GM12878 (cell line): ENCODE measurements around the gene ARHGAP21. TPM values are rescaled to one million over a fixed set of nuclear protein-coding genes. Genes with fewer than 3 reads are reported as not detected.

ENCODE experiments used
- BACH1 ChIP-seq: fragments of 450-650 bp; IDR thresholded peaks from 2 replicates; pipeline ENCODE4 v1.6.1; 2017; ENCODE audit warnings: mild to moderate bottlenecking, borderline replicate concordance
- BCL11A ChIP-seq: IDR thresholded peaks from 2 replicates; pipeline ENCODE4 v1.6.1; 2011; ENCODE audit warnings: low read depth, low read length
- ETV6 ChIP-seq, 2 experiments: fragments of 450-650 bp in 1 of 2; IDR thresholded peaks in 1 of 2; conservative IDR thresholded peaks in 1 of 2; 2 replicates each; pipeline ENCODE4 v1.6.1; 2014; ENCODE audit warnings: antibody characterized with exemption in 1 of 2, borderline replicate concordance in 1 of 2, low read depth in 1 of 2, mild to moderate bottlenecking in 1 of 2, moderate library complexity in 1 of 2
- FOXM1 ChIP-seq: IDR thresholded peaks from 2 replicates; pipeline ENCODE4 v1.6.1; 2012; ENCODE audit warnings: low read depth, mild to moderate bottlenecking, inconsistent platforms, low read length, moderate library complexity
- IRF4 ChIP-seq: IDR thresholded peaks from 2 replicates; pipeline ENCODE4 v1.6.1; 2011; ENCODE audit warnings: low read depth, low read length
- MAX ChIP-seq: IDR thresholded peaks from 2 replicates; pipeline ENCODE4 v1.6.1; 2012; ENCODE audit warnings: low read depth, low read length, improper control_type of control experiment
- MEF2A ChIP-seq: IDR thresholded peaks from 2 replicates; pipeline ENCODE4 v1.6.1; 2011; ENCODE audit warnings: low read depth, mild to moderate bottlenecking, low read length, moderate library complexity; ENCODE audit not compliant: insufficient read depth
- MLLT1 ChIP-seq: fragments of 450-650 bp; IDR thresholded peaks from 2 replicates; pipeline ENCODE4 v1.6.1; 2016; ENCODE audit warnings: mild to moderate bottlenecking
- MXI1 ChIP-seq: fragments of 150-350 bp; IDR thresholded peaks from 2 replicates; pipeline ENCODE4 v1.6.1; 2011; ENCODE audit warnings: low read depth, mild to moderate bottlenecking, inconsistent platforms, low read length, improper control_type of control experiment
- NFIC ChIP-seq: IDR thresholded peaks from 2 replicates; pipeline ENCODE4 v1.6.1; 2012; ENCODE audit warnings: low read depth, mild to moderate bottlenecking, inconsistent platforms, low read length, moderate library complexity
- PBX3 ChIP-seq: IDR thresholded peaks from 2 replicates; pipeline ENCODE4 v1.6.1; 2011; ENCODE audit warnings: mild to moderate bottlenecking, low read depth, low read length, moderate library complexity; ENCODE audit not compliant: insufficient replicate concordance
- POU2F2 ChIP-seq: IDR thresholded peaks from 3 replicates; pipeline ENCODE4 v1.6.1; 2011; ENCODE audit warnings: low read depth, mild to moderate bottlenecking, low read length, borderline replicate concordance
- RBBP5 ChIP-seq: fragments of 200-600 bp; sonication (generic); conservative IDR thresholded peaks from 2 replicates; pipeline ENCODE4 v1.6.1; 2016
- RELA ChIP-seq: fragments of 450-650 bp; IDR thresholded peaks from 2 replicates; pipeline ENCODE4 v1.8.0; 2014; ENCODE audit warnings: borderline replicate concordance; ENCODE audit not compliant: partially characterized antibody
- RUNX3 ChIP-seq: IDR thresholded peaks from 2 replicates; pipeline ENCODE4 v1.6.1; 2012; ENCODE audit warnings: low read length, inconsistent platforms
- SIN3A ChIP-seq: IDR thresholded peaks from 2 replicates; pipeline ENCODE4 v1.6.1; 2012; ENCODE audit warnings: low read depth, low read length, improper control_type of control experiment
- YBX1 ChIP-seq: fragments of 450-650 bp; IDR thresholded peaks from 2 replicates; pipeline ENCODE4 v1.6.1; 2016; ENCODE audit warnings: antibody characterized with exemption
- polyA plus RNA-seq, 11 experiments: library from polyadenylated mRNA; depleted of rRNA in 4 of 11; unstranded in 6 of 11; stranded (reverse) in 5 of 11; fragments of >200 nt; fragmentation: Nextera tagmentation in 4 of 11; fragmentation: Illumina TruSeq in 1 of 11; extraction: Ambion mirVana in 4 of 11; extraction: Trizol in 1 of 11; gene quantifications; 1 replicate in 1 of 11; 2 replicates in 10 of 11; pipeline versions ENCODE4 v1.2.1 to v1.2.3, GENCODE V29; 2011 to 2016; ENCODE audit warnings: inconsistent platforms in 2 of 11, missing spikeins in 2 of 11, low read depth in 1 of 11
- total RNA-seq, 4 experiments: library from RNA; depleted of rRNA in 3 of 4; stranded (reverse); fragments of >200 nt in 3 of 4; fragmentation: Illumina TruSeq in 1 of 4; extraction: Trizol in 1 of 4; gene quantifications; 2 replicates each; pipeline versions ENCODE4 v1.2.1 to v1.2.3, GENCODE V29; 2013 to 2021
- TF ChIP-seq, protein P1 (sequence below): IDR thresholded peaks from 2 replicates; pipeline ENCODE4 v1.6.1; 2011; ENCODE audit warnings: borderline replicate concordance, low read depth, mild to moderate bottlenecking, moderate library complexity, low read length; ENCODE audit not compliant: insufficient read depth, poor library complexity, severe bottlenecking
- TF ChIP-seq, protein P2 (sequence below): fragments of 450-650 bp; IDR thresholded peaks from 2 replicates; pipeline ENCODE4 v1.6.1; 2016; ENCODE audit warnings: mild to moderate bottlenecking
- TF ChIP-seq, protein P3 (sequence below): fragments of 150-350 bp; IDR thresholded peaks from 2 replicates; pipeline ENCODE4 v1.6.1; 2016; ENCODE audit warnings: low read depth, low read length

ARHGAP21 gene
- total and polyA plus RNA-seq, 10 of the 15 experiments (the other 5 are each of a cell fraction or from before 2014, with no cell fraction given): 11.7 to 103 (median 37.6) TPM

DNA sequence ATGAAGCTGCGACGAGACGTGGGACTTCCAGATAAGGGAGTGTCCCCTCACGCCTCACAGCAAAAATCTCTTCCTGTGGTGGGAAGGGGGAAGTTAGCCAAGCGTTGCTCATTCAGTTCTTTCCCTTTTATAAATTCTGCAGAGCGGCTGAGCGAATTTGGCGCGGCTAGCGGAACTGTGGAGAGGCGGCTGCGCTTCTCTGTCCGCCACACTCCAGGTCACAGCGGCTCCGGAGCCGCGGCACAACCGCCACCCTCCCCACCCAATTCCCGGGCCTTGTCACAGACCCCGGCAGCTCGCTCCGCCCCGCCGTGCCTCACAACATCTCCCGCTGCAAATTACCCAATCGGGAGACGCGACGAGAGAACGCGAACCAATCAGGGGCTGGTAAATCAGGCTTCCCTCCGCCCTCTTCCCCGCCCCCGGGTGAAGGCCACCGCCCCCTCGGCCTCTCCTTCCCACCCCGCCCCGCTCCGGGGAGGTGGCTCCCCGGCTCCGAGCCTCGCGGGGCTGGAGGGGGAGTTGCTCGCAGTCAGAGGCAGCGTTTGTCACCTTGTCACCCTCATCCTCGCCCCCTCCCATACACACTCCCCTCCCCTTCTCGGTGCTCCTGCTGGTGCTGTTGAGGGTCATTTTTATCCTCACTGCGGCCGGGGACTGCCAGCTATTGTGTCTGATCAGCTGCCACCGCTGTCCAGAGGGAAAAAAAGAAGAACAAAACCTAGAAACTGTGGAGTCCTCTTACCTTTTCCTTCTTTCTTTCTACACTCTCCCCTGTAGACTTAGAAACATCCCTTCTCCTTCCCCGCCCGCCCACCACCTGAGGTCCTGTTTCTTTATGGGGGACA is 918 bp upstream of the ARHGAP21 start (continued):
- TF ChIP-seq MLLT1: peak; percentile 76; the same call in 1 of the 2 replicates
- TF ChIP-seq NFIC: no peak
- TF ChIP-seq, protein P1, sequence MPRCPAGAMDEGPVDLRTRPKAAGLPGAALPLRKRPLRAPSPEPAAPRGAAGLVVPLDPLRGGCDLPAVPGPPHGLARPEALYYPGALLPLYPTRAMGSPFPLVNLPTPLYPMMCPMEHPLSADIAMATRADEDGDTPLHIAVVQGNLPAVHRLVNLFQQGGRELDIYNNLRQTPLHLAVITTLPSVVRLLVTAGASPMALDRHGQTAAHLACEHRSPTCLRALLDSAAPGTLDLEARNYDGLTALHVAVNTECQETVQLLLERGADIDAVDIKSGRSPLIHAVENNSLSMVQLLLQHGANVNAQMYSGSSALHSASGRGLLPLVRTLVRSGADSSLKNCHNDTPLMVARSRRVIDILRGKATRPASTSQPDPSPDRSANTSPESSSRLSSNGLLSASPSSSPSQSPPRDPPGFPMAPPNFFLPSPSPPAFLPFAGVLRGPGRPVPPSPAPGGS: no peak
- TF ChIP-seq MEF2A: no peak
- TF ChIP-seq MXI1: peak; percentile 60; the same call in 1 of the 2 replicates
- no peak for TF ChIP-seq FOXM1
- no peak for TF ChIP-seq YBX1
- TF ChIP-seq BCL11A: no peak
- peak; percentile 45; the same call in 1 of the 2 replicates for TF ChIP-seq BACH1
- peak; percentile 37 for TF ChIP-seq PBX3
- TF ChIP-seq, protein P2, sequence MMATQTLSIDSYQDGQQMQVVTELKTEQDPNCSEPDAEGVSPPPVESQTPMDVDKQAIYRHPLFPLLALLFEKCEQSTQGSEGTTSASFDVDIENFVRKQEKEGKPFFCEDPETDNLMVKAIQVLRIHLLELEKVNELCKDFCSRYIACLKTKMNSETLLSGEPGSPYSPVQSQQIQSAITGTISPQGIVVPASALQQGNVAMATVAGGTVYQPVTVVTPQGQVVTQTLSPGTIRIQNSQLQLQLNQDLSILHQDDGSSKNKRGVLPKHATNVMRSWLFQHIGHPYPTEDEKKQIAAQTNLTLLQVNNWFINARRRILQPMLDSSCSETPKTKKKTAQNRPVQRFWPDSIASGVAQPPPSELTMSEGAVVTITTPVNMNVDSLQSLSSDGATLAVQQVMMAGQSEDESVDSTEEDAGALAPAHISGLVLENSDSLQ: peak; percentile 38; the same call in 1 of the 2 replicates
- TF ChIP-seq POU2F2: peak; percentile 23; the same call in 1 of the 3 replicates
- peak; percentile 58; the same call in 1 of the 2 replicates for TF ChIP-seq MAX
- TF ChIP-seq, protein P3, sequence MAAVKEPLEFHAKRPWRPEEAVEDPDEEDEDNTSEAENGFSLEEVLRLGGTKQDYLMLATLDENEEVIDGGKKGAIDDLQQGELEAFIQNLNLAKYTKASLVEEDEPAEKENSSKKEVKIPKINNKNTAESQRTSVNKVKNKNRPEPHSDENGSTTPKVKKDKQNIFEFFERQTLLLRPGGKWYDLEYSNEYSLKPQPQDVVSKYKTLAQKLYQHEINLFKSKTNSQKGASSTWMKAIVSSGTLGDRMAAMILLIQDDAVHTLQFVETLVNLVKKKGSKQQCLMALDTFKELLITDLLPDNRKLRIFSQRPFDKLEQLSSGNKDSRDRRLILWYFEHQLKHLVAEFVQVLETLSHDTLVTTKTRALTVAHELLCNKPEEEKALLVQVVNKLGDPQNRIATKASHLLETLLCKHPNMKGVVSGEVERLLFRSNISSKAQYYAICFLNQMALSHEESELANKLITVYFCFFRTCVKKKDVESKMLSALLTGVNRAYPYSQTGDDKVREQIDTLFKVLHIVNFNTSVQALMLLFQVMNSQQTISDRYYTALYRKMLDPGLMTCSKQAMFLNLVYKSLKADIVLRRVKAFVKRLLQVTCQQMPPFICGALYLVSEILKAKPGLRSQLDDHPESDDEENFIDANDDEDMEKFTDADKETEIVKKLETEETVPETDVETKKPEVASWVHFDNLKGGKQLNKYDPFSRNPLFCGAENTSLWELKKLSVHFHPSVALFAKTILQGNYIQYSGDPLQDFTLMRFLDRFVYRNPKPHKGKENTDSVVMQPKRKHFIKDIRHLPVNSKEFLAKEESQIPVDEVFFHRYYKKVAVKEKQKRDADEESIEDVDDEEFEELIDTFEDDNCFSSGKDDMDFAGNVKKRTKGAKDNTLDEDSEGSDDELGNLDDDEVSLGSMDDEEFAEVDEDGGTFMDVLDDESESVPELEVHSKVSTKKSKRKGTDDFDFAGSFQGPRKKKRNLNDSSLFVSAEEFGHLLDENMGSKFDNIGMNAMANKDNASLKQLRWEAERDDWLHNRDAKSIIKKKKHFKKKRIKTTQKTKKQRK: peak; percentile 5; the same call in 1 of the 2 replicates
- TF ChIP-seq RUNX3: peak; percentile 64
- TF ChIP-seq RBBP5: no peak
- TF ChIP-seq RELA: peak; percentile 13
- no peak for TF ChIP-seq IRF4
- 0 out of 2 replicates have a peak, but pooled peaks have one; percentile 58 for TF ChIP-seq SIN3A
- TF ChIP-seq ETV6 (conservative IDR thresholded peaks at IDR 0.05 in 1 of 2, IDR thresholded peaks at IDR 0.05 in 1 of 2; ENCODE audit: borderline replicate concordance in 1 of 2, low read depth in 1 of 2): no peak
